Mesodermal cell (in vitro differentiated cells): ENCODE measurements around the gene KRT35.

ENCODE experiments used
- H3K27ac ChIP-seq: 2 replicates; pipeline ENCODE4 v1.7.0; 2013; ENCODE audit warnings: mild to moderate bottlenecking, low read depth, low read length, moderate library complexity; ENCODE audit not compliant: severe bottlenecking
- H3K36me3 ChIP-seq: 2 replicates; pipeline ENCODE4 v1.7.1; 2013; ENCODE audit warnings: mild to moderate bottlenecking, low read length, moderate library complexity; ENCODE audit not compliant: control insufficient read depth, insufficient read depth
- H3K4me1 ChIP-seq: one replicate; pipeline ENCODE4 v1.7.1; 2013; ENCODE audit warnings: mild to moderate bottlenecking, low read length; ENCODE audit not compliant: insufficient read depth, control insufficient read depth, poor library complexity, severe bottlenecking
- H3K4me3 ChIP-seq: 2 replicates; pipeline ENCODE4 v1.7.0; 2013; ENCODE audit warnings: low read length, control low read depth, mild to moderate bottlenecking; ENCODE audit not compliant: insufficient read depth, poor library complexity, severe bottlenecking; ENCODE audit errors: extremely low read depth
- H3K9me3 ChIP-seq: 2 replicates; pipeline ENCODE4 v1.7.1; 2013; ENCODE audit warnings: mild to moderate bottlenecking, low read length, moderate library complexity; ENCODE audit not compliant: control insufficient read depth
- WGBS, 2 experiments: methylation state at CpG; one replicate each; pipeline ENCODE4 v1.1.5; 2013; ENCODE audit warnings: missing lambda C conversion rate in 2 of 2; ENCODE audit not compliant: insufficient coverage in 2 of 2; 5-methylcytosine and 5-hydroxymethylcytosine counted together

The KRT35 gene

GRCh38 chr17:41499714-41500113, 18.8 kb upstream of the KRT35 start:
- 93 to 97% methylated on average over 4 to 5 of the region's 5 CpGs for whole genome bisulfite sequencing, 2 experiments
- no peaks in the 10 kb centered on the region for H3K36me3 ChIP-seq
- peaks cover 10% of the 10 kb centered on the region for H3K4me1 ChIP-seq
- no peaks in the 10 kb centered on the region for H3K9me3 ChIP-seq
- no peak overlapping the region for H3K4me3 ChIP-seq
- no peak overlapping the region for H3K27ac ChIP-seq

- 89 to 98% methylated on average over 6 of the region's 6 CpGs for WGBS, 2 experiments
- H3K27ac ChIP-seq, result no peak overlapping the region
- no peaks in the 10 kb centered on the region for H3K36me3 ChIP-seq
- H3K9me3 ChIP-seq, result no peaks in the 10 kb centered on the region
- H3K4me1 ChIP-seq, result peaks cover 15% of the 10 kb centered on the region
- no peak overlapping the region for H3K4me3 ChIP-seq
Observed at GRCh38 chr17:41498276-41498675, 17.3 kb upstream of the KRT35 start.

DNA sequence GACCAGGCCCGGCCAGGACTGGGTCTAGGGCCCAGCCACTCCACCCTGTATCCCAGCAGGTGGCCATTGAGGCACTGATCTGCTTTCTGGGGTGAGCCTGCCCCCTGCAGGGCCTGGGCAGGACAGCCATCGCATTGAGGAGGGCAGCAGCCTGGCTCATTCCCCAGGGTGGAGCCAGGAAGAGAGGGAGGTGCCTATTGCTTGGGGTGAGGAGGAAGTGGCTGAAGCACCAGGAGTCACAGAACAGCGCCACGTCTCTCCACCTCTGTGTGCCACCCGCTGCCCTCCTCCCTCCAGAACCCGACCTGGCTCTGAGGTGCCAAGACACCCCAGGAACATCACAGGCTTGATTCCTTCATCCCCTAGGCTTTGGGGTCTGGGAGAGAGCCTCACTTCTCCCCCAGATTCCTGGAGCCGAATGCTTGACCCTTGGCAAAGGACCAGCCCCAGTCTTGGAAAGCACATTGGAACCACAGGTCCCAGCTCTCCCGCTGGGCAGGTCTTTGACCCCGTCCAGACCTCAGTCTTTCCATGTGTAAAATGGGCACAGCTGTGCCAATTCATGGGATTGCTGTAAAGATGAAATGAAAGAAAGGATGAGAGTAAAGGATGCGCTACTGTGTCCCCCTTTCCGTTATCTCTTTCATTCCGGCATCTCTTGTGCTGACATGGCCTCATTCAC, 16.0 kb upstream of the KRT35 start:
- WGBS, 2 experiments, result 69 to 79% methylated on average over 9 to 10 of the region's 12 CpGs
- Histone ChIP-seq H3K9me3 (no peaks in the 10 kb centered on the region), H3K4me1 (peaks cover 15% of the 10 kb centered on the region), H3K27ac (no peak overlapping the region), H3K36me3 (no peaks in the 10 kb centered on the region), H3K4me3 (no peak overlapping the region)

GRCh38 chr17:41494524-41494923, 13.6 kb upstream of the KRT35 start:
- Histone ChIP-seq H3K4me1 (peaks cover 9% of the 10 kb centered on the region), H3K9me3 (no peaks in the 10 kb centered on the region), H3K36me3 (no peaks in the 10 kb centered on the region), H3K4me3 (no peak overlapping the region), H3K27ac (no peak overlapping the region)
- WGBS, 2 experiments, result 36 to 70% methylated on average over 1 to 2 of the region's 2 CpGs

DNA sequence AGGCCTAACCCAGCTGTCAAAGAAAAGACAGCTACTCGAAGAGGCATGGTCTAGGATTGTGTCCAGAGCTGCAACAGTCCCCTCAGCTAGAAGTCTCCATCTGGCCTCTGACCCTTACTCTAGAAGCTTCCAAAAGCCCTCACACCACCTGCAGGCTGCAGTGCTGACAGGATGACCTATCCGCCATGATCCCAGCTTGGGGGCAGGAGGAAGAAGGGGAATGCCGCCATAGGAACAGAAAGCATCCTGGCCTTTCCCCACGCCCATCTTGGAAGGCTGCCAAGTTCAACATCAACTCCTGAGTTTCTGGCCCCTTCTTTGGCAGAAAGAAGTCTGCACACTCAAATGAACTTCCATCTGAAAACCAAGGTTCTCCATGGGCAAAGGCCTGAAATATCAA, 11.8 kb upstream of the KRT35 start:
- Histone ChIP-seq H3K27ac (no peak overlapping the region), H3K4me3 (no peak overlapping the region), H3K4me1 (peaks cover 9% of the 10 kb centered on the region), H3K9me3 (no peaks in the 10 kb centered on the region), H3K36me3 (no peaks in the 10 kb centered on the region)
- WGBS, 2 experiments, result 89 to 93% methylated on average over 1 to 3 of the region's 4 CpGs

- Histone ChIP-seq H3K27ac (no peak overlapping the region), H3K4me3 (no peak overlapping the region), H3K36me3 (no peaks in the 10 kb centered on the region), H3K9me3 (no peaks in the 10 kb centered on the region), H3K4me1 (peaks cover 9% of the 10 kb centered on the region)
- WGBS, 2 experiments, result 88% methylated on average over 5 of the region's 6 CpGs
Observed at GRCh38 chr17:41492351-41492750, 11.4 kb upstream of the KRT35 start.

DNA sequence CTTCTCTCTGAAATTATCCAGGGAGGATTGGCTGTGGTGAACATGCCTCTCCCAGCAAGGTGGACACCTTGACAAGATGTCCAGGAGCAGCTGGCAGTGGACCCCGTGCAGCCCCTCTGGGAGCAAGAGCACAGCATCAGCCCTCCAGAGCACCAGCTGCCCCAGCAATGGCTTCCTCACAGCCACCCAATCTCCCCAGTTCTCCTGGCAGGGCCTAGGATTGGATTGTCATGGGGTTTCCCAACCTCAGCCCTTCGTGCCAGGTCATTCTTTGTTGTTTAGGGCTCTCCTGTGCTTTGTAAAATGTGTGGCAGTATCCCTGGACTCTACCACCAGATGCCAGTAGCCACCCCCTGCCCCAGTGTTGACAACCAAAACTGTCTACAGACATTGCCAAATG, 10.5 kb upstream of the KRT35 start:
- whole genome bisulfite sequencing, 2 experiments, result 86 to 100% methylated on average over 1 of the region's 2 CpGs
- no peaks in the 10 kb centered on the region for H3K9me3 ChIP-seq
- no peaks in the 10 kb centered on the region for H3K36me3 ChIP-seq
- H3K4me3 ChIP-seq, result no peak overlapping the region
- H3K27ac ChIP-seq, result no peak overlapping the region
- peaks cover 9% of the 10 kb centered on the region for H3K4me1 ChIP-seq

DNA sequence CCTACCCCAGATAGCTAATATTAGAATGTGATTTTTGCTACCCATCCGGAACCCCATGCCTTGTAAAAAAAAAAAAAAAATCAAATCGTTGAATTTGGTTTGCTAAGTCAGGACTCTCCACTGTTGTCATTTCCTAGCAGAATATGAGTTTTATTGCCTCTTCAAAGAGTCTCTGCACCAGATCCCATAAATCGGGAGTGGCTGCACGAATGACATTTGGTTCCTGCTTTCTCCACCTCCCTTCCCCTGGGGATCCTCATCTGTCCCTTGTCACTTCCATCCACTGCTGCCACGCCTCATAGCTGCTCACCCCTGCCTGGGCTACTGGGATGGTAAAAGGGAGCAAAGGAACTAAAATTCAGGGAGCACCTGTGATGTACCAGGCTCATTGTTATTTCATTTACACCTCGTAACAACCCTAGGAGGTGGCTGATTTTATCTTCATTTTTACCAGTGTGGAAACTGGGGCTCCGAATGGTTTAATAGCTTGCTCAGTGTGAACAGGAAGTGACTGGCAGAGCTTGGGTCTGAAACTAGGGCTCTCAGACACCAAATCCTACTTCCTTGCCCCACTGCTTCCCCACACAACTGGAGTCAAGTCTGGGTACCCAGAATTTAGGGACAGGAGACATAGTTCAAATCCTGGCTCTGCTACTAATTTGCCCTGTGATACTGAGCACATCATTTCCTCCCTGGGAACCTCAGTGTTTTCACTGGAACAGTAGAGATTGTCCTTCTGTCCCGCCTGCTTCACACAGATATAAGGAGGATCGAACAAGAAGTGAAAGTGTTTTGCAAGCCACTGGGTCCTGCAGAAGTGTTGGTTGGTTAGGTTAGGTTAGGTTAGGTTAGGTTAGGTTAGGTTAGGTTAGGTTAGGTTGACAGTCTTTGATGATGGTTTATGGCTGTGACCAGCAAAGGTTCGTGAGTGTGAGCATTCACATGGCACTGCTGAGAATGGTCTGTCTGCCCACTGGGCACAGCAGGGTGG, 9.3 kb upstream of the KRT35 start:
- Histone ChIP-seq H3K27ac (no peak overlapping the region), H3K36me3 (no peaks in the 10 kb centered on the region)
- WGBS, 2 experiments, result 90 to 95% methylated on average over 5 to 6 of the region's 10 CpGs

GRCh38 chr17:41489531-41489930, 8.6 kb upstream of the KRT35 start, which contains the start of gene KRT36:
Gene KRT36 (minus strand): TSS chr17:41489910. CDS start chr17:41489864, 46 bp downstream.
- no peak within 1 kb of the TSS for H3K27ac ChIP-seq
- peaks cover 4% of the 10 kb centered on the region for H3K4me1 ChIP-seq
- no peaks in the 10 kb centered on the region for H3K36me3 ChIP-seq
- H3K4me3 ChIP-seq, result no peak within 1 kb of the TSS
- WGBS, 2 experiments, result 88 to 97% methylated on average over 9 to 12 of the region's 12 CpGs
- H3K9me3 ChIP-seq, result no peaks in the 10 kb centered on the region

More for the DNA sequence above, 9.3 kb upstream of the KRT35 start:
- Histone ChIP-seq H3K4me3 (no peak overlapping the region), H3K4me1 (peaks cover 9% of the 10 kb centered on the region), H3K9me3 (no peaks in the 10 kb centered on the region)

GRCh38 chr17:41486809-41487530, 6.0 kb upstream of the KRT35 start:
- Histone ChIP-seq H3K4me3 (no peak overlapping the region), H3K36me3 (no peaks in the 10 kb centered on the region), H3K4me1 (no peaks in the 10 kb centered on the region), H3K27ac (no peak overlapping the region), H3K9me3 (no peaks in the 10 kb centered on the region)
- 65 to 66% methylated on average over 26 to 29 of the region's 29 CpGs for WGBS, 2 experiments
